HCT116 (cell line): ENCODE results near the gene MND1.

Source experiments
- EZH2phosphoT487 ChIP-seq: fragments of 200-600 bp; IDR thresholded peaks from 2 replicates; pipeline ENCODE4 v1.6.1; 2018; ENCODE audit warnings: antibody characterized with exemption, borderline replicate concordance
- JUND ChIP-seq: IDR thresholded peaks from 2 replicates; pipeline ENCODE4 v1.6.1; 2012
- POLR2A ChIP-seq: IDR thresholded peaks from 2 replicates; pipeline ENCODE4 v1.7.0; 2011; ENCODE audit warnings: borderline replicate concordance; ENCODE audit not compliant: insufficient read depth, insufficient read length; ENCODE audit errors: extremely low read depth
- RAD21 ChIP-seq: IDR thresholded peaks from 2 replicates; pipeline ENCODE4 v1.6.1; 2012; ENCODE audit warnings: low read depth, mild to moderate bottlenecking
- SRF ChIP-seq: IDR thresholded peaks from 2 replicates; pipeline ENCODE4 v1.6.1; 2012; ENCODE audit warnings: low read depth
- TF ChIP-seq, protein P1 (sequence below), 3 experiments: fragments of 200-600 bp in 1 of 3; sonication (generic) in 1 of 3; IDR thresholded peaks in 2 of 3; conservative IDR thresholded peaks in 1 of 3; 2 replicates each; pipeline ENCODE4 v1.5.1; 2012 to 2017; ENCODE audit warnings: low read depth in 2 of 3, low read length in 2 of 3, antibody characterized with exemption in 1 of 3, borderline replicate concordance in 1 of 3, control low read depth in 1 of 3, mild to moderate bottlenecking in 1 of 3, mixed read lengths in 1 of 3, mixed run types in 1 of 3, moderate library complexity in 1 of 3; ENCODE audit not compliant: insufficient read depth in 1 of 3
- TF ChIP-seq, protein P2 (sequence below): IDR thresholded peaks from 2 replicates; pipeline ENCODE4 v1.6.1; 2011; ENCODE audit warnings: mild to moderate bottlenecking, low read length, moderate library complexity; ENCODE audit not compliant: insufficient replicate concordance; ENCODE audit errors: extremely low read depth

DNA sequence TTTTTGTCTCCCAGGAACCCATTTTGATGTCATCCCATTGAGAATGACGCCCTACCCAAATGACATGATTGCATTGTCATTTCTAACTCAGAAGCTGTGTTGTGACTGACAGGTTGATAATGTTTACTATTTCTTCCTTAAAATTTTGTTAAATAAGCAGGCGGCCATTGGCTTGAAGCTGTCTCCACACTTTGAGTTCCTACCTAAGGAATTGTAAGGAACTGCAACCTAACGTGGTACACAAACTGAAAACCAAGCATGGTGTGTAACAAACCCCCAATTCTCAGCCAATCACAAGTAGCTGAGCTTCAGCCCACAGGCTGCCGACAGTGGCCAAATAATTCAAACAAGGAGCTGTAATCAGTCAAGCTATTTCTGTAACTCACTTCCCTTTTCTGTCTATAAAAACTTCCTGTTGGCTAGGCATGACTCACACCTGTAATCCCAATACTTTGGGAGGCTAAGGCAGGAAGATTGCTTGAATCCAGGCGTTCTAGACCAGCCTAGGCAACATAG, 2.9 kb upstream of the MND1 start:
- TF ChIP-seq RAD21, result no peak
- TF ChIP-seq, protein P1, sequence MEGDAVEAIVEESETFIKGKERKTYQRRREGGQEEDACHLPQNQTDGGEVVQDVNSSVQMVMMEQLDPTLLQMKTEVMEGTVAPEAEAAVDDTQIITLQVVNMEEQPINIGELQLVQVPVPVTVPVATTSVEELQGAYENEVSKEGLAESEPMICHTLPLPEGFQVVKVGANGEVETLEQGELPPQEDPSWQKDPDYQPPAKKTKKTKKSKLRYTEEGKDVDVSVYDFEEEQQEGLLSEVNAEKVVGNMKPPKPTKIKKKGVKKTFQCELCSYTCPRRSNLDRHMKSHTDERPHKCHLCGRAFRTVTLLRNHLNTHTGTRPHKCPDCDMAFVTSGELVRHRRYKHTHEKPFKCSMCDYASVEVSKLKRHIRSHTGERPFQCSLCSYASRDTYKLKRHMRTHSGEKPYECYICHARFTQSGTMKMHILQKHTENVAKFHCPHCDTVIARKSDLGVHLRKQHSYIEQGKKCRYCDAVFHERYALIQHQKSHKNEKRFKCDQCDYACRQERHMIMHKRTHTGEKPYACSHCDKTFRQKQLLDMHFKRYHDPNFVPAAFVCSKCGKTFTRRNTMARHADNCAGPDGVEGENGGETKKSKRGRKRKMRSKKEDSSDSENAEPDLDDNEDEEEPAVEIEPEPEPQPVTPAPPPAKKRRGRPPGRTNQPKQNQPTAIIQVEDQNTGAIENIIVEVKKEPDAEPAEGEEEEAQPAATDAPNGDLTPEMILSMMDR (IDR thresholded peaks at IDR 0.05 in 2 of 3, conservative IDR thresholded peaks at IDR 0.05 in 1 of 3; ENCODE audit: borderline replicate concordance in 1 of 3, insufficient read depth in 1 of 3, low read depth in 2 of 3, low read length in 2 of 3), result no peak
- TF ChIP-seq, protein P2, sequence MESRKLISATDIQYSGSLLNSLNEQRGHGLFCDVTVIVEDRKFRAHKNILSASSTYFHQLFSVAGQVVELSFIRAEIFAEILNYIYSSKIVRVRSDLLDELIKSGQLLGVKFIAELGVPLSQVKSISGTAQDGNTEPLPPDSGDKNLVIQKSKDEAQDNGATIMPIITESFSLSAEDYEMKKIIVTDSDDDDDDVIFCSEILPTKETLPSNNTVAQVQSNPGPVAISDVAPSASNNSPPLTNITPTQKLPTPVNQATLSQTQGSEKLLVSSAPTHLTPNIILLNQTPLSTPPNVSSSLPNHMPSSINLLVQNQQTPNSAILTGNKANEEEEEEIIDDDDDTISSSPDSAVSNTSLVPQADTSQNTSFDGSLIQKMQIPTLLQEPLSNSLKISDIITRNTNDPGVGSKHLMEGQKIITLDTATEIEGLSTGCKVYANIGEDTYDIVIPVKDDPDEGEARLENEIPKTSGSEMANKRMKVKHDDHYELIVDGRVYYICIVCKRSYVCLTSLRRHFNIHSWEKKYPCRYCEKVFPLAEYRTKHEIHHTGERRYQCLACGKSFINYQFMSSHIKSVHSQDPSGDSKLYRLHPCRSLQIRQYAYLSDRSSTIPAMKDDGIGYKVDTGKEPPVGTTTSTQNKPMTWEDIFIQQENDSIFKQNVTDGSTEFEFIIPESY, result no peak
- no peak for TF ChIP-seq POLR2A
- TF ChIP-seq SRF, result 0 out of 2 replicates have a peak, but pooled peaks have one; percentile 45
- peak; percentile 64 for TF ChIP-seq JUND
- no peak for TF ChIP-seq EZH2phosphoT487
